Neural cell (in vitro differentiated cells): ENCODE results near the gene DPYD. TPM values are rescaled to one million over a fixed set of nuclear protein-coding genes. Genes with fewer than 3 reads are reported as not detected.

Experiments
- H2AFZ ChIP-seq: fragments of 200-600, 300-800 bp; sonication (generic), shearing (Covaris generic); 2 replicates; pipeline ENCODE4 v1.6.0; 2014; ENCODE audit warnings: low read depth, mild to moderate bottlenecking, antibody characterized with exemption, low read length, moderate library complexity
- H3F3A ChIP-seq: fragments of 200-600 bp; shearing (Covaris generic); 2 replicates; pipeline ENCODE4 v1.6.1; 2016; ENCODE audit warnings: mild to moderate bottlenecking, moderate library complexity, mixed read lengths, antibody characterized with exemption, low read length; ENCODE audit not compliant: insufficient read depth, poor library complexity, severe bottlenecking
- H3K27ac ChIP-seq: fragments of 200-600, 300-800 bp; sonication (generic), shearing (Covaris generic); 2 replicates; pipeline ENCODE4 v1.5.1; 2014; ENCODE audit warnings: mild to moderate bottlenecking, low read length, moderate library complexity
- H3K27me3 ChIP-seq: fragments of 300-800, 200-600 bp; sonication (generic), shearing (Covaris generic); 2 replicates; pipeline ENCODE4 v1.6.0; 2014; ENCODE audit warnings: mild to moderate bottlenecking, low read depth, low read length, moderate library complexity; ENCODE audit not compliant: insufficient read depth
- H3K36me3 ChIP-seq: fragments of 300-800, 200-600 bp; sonication (generic), shearing (Covaris generic); 2 replicates; pipeline ENCODE4 v1.5.1; 2014; ENCODE audit warnings: mild to moderate bottlenecking, antibody characterized with exemption, low read length, moderate library complexity; ENCODE audit not compliant: insufficient read depth
- H3K4me2 ChIP-seq: fragments of 300-800, 200-600 bp; sonication (generic), shearing (Covaris generic); 2 replicates; pipeline ENCODE4 v1.6.0; 2014; ENCODE audit warnings: mild to moderate bottlenecking, low read length
- H3K4me3 ChIP-seq: fragments of 300-800, 200-600 bp; sonication (generic), shearing (Covaris generic); 2 replicates; pipeline ENCODE4 v1.5.1; 2014; ENCODE audit warnings: mild to moderate bottlenecking, low read length, moderate library complexity
- H3K79me2 ChIP-seq: fragments of 200-600 bp; shearing (Covaris generic); replicated peaks from 2 replicates; pipeline ENCODE4 v1.6.0; 2014; ENCODE audit warnings: mild to moderate bottlenecking, low read length, moderate library complexity; ENCODE audit not compliant: insufficient read depth
- H3K9ac ChIP-seq: fragments of 300-800, 200-600 bp; sonication (generic), shearing (Covaris generic); 2 replicates; pipeline ENCODE4 v1.6.1; 2016; ENCODE audit warnings: mild to moderate bottlenecking, low read length, mixed read lengths
- H3K9me2 ChIP-seq: fragments of 200-600 bp; shearing (Covaris generic); 2 replicates; pipeline ENCODE4 v1.6.1; 2016; ENCODE audit warnings: mild to moderate bottlenecking, low read length, mixed read lengths; ENCODE audit not compliant: insufficient read depth
- H3K9me3 ChIP-seq: fragments of 200-600, 300-800 bp; sonication (generic), shearing (Covaris generic); 2 replicates; pipeline ENCODE4 v1.6.1; 2016; ENCODE audit warnings: mild to moderate bottlenecking, mixed run types, low read length, moderate library complexity, mixed read lengths
- H4K20me1 ChIP-seq: fragments of 200-600 bp; shearing (Covaris generic); 2 replicates; pipeline ENCODE4 v1.6.1; 2016; ENCODE audit warnings: mild to moderate bottlenecking, mixed run types; ENCODE audit not compliant: insufficient read depth
- EP300 ChIP-seq: fragments of 450-650 bp; conservative IDR thresholded peaks from 2 replicates; pipeline ENCODE4 v1.6.1; 2014; ENCODE audit warnings: antibody characterized with exemption, mild to moderate bottlenecking, moderate library complexity; ENCODE audit not compliant: poor library complexity, severe bottlenecking
- EZH2 ChIP-seq: fragments of 200-600, 300-800 bp; shearing (Covaris generic), sonication (generic); IDR thresholded peaks from 2 replicates; pipeline ENCODE4 v1.6.1; 2014; ENCODE audit warnings: antibody characterized with exemption, low read length, borderline replicate concordance, mild to moderate bottlenecking; ENCODE audit not compliant: insufficient read depth, poor library complexity, severe bottlenecking
- MXI1 ChIP-seq: fragments of 450-650 bp; conservative IDR thresholded peaks from 2 replicates; pipeline ENCODE4 v1.6.1; 2014; ENCODE audit warnings: antibody characterized with exemption, mild to moderate bottlenecking; ENCODE audit not compliant: poor library complexity, severe bottlenecking
- POLR2AphosphoS5 ChIP-seq: IDR thresholded peaks from 2 replicates; pipeline ENCODE4 v1.6.1; 2012
- RAD21 ChIP-seq: fragments of 450-650 bp; conservative IDR thresholded peaks from 2 replicates; pipeline ENCODE4 v1.6.1; 2014; ENCODE audit warnings: antibody characterized with exemption, mild to moderate bottlenecking, moderate library complexity
- SMC3 ChIP-seq: fragments of 450-650 bp; conservative IDR thresholded peaks from 2 replicates; pipeline ENCODE4 v1.6.1; 2014; ENCODE audit warnings: antibody characterized with exemption, mild to moderate bottlenecking, moderate library complexity; ENCODE audit not compliant: poor library complexity
- TAF1 ChIP-seq: IDR thresholded peaks from 2 replicates; pipeline ENCODE4 v1.6.1; 2012; ENCODE audit warnings: low read depth
- polyA plus RNA-seq: library from polyadenylated mRNA; depleted of rRNA; stranded (reverse); fragments of >200 nt; gene quantifications from 2 replicates; pipeline ENCODE4 v1.2.3, GENCODE V29; 2014
- TF ChIP-seq, protein P1 (sequence below): IDR thresholded peaks from 2 replicates; pipeline ENCODE4 v1.6.1; 2012; ENCODE audit warnings: borderline replicate concordance
- TF ChIP-seq, protein P2 (sequence below): fragments of 450-650 bp; IDR thresholded peaks from 2 replicates; pipeline ENCODE4 v1.5.1; 2014; ENCODE audit warnings: antibody characterized with exemption, mild to moderate bottlenecking, moderate library complexity; ENCODE audit not compliant: poor library complexity, severe bottlenecking

DPYD gene
- polyA plus RNA-seq, 1 donor from 2014 or later, result 6.7 TPM

DNA sequence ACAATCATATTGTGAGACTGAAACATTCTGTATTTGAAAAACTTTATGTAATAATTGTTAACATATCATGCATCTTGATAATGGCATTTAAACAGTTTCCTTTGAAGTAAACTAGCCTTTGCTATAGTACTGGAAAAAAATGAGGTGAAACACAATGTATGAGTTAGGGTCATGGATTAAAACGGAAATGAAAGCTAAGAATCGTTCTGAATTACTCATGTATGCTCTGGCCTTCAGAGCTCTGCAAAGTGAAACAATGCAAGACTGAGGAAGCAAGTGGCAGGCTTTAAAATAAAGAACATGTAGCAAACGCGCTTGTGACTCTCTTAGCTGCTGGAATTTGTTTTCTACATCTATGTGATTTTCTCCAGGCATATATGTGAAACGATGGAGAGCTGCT, 317.1 kb downstream of the DPYD start:
- H3K9me3 ChIP-seq, result no peaks in the 10 kb centered on the region
- no peaks in the 10 kb centered on the region for H3F3A ChIP-seq
- no peaks in the 10 kb centered on the region for H3K27me3 ChIP-seq
- TF ChIP-seq EP300 (no peak), SMC3 (no peak), MXI1 (no peak)
- TF ChIP-seq, protein P1, sequence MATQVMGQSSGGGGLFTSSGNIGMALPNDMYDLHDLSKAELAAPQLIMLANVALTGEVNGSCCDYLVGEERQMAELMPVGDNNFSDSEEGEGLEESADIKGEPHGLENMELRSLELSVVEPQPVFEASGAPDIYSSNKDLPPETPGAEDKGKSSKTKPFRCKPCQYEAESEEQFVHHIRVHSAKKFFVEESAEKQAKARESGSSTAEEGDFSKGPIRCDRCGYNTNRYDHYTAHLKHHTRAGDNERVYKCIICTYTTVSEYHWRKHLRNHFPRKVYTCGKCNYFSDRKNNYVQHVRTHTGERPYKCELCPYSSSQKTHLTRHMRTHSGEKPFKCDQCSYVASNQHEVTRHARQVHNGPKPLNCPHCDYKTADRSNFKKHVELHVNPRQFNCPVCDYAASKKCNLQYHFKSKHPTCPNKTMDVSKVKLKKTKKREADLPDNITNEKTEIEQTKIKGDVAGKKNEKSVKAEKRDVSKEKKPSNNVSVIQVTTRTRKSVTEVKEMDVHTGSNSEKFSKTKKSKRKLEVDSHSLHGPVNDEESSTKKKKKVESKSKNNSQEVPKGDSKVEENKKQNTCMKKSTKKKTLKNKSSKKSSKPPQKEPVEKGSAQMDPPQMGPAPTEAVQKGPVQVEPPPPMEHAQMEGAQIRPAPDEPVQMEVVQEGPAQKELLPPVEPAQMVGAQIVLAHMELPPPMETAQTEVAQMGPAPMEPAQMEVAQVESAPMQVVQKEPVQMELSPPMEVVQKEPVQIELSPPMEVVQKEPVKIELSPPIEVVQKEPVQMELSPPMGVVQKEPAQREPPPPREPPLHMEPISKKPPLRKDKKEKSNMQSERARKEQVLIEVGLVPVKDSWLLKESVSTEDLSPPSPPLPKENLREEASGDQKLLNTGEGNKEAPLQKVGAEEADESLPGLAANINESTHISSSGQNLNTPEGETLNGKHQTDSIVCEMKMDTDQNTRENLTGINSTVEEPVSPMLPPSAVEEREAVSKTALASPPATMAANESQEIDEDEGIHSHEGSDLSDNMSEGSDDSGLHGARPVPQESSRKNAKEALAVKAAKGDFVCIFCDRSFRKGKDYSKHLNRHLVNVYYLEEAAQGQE, result no peak
- H4K20me1 ChIP-seq, result no peaks in the 10 kb centered on the region
- no peaks in the 10 kb centered on the region for H3K9me2 ChIP-seq
- no peak overlapping the region for H3K4me3 ChIP-seq
- H3K36me3 ChIP-seq, result no peaks in the 10 kb centered on the region
- H2AFZ ChIP-seq, result no peak overlapping the region
- H3K9ac ChIP-seq, result no peak overlapping the region
- no peak overlapping the region for H3K27ac ChIP-seq
- H3K4me2 ChIP-seq, result no peak overlapping the region
- no peaks in the 10 kb centered on the region for H3K79me2 ChIP-seq

DNA sequence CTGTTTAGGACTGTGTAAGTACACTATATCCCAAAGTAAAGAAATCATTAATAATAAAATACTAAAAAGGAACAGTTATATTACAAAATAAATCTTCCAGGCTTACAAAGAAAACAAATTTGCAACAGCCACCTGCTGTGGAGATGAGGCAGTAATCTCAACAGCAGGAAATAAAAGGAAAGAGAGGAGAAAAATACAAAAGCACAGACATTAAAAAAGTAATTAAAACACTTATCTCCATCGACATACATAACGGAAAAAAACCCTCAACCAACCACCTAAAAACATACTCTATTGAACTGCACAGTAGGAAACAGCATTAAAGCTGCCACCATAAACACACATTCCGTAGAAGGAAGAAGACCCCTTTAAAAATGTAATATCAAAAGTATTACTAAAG, 317.6 kb downstream of the DPYD start:
- no peak overlapping the region for H3K9ac ChIP-seq
- no peaks in the 10 kb centered on the region for H3K79me2 ChIP-seq
- H3F3A ChIP-seq, result no peaks in the 10 kb centered on the region
- H4K20me1 ChIP-seq, result no peaks in the 10 kb centered on the region
- H3K4me2 ChIP-seq, result peak overlapping the region; percentile 2
- no peaks in the 10 kb centered on the region for H3K9me2 ChIP-seq
- no peak overlapping the region for H2AFZ ChIP-seq
- no peaks in the 10 kb centered on the region for H3K27me3 ChIP-seq
- no peak overlapping the region for H3K27ac ChIP-seq
- no peak overlapping the region for H3K4me3 ChIP-seq
- no peaks in the 10 kb centered on the region for H3K36me3 ChIP-seq
- no peaks in the 10 kb centered on the region for H3K9me3 ChIP-seq
- TF ChIP-seq POLR2AphosphoS5, result no peak
- TF ChIP-seq, protein P1, result no peak
- TF ChIP-seq SMC3, result no peak
- no peak for TF ChIP-seq EZH2
- no peak for TF ChIP-seq EP300
- no peak for TF ChIP-seq TAF1
- TF ChIP-seq RAD21, result no peak
- TF ChIP-seq, protein P2, sequence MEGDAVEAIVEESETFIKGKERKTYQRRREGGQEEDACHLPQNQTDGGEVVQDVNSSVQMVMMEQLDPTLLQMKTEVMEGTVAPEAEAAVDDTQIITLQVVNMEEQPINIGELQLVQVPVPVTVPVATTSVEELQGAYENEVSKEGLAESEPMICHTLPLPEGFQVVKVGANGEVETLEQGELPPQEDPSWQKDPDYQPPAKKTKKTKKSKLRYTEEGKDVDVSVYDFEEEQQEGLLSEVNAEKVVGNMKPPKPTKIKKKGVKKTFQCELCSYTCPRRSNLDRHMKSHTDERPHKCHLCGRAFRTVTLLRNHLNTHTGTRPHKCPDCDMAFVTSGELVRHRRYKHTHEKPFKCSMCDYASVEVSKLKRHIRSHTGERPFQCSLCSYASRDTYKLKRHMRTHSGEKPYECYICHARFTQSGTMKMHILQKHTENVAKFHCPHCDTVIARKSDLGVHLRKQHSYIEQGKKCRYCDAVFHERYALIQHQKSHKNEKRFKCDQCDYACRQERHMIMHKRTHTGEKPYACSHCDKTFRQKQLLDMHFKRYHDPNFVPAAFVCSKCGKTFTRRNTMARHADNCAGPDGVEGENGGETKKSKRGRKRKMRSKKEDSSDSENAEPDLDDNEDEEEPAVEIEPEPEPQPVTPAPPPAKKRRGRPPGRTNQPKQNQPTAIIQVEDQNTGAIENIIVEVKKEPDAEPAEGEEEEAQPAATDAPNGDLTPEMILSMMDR, result no peak
- no peak for TF ChIP-seq MXI1
